Left forelimb (tissue), 1 donor: ENCODE measurements around the gene PAX5.
"Not testable (repeated sequence)": the region's sequence is repeated elsewhere in the genome, so short reads cannot be mapped to it uniquely, and the experiment has no call there.

Source experiments
- DNase-seq: peaks from one replicate; pipeline ENCODE4 v3.0.0-alpha.2; 2018; ENCODE audit warnings: low spot score

PAX5 gene

GRCh38 chr9:37033682-37034304, at the start of gene PAX5:
Gene PAX5, minus strand, starts transcription at chr9:37034268. Its CDS starts 237 bp downstream, at chr9:37034031.
- no peak for DNase-seq

- DNase-seq: no peak
These were observed 49.6 kb upstream of the PAX5 start for GRCh38 chr9:37083654-37084053.

- no peak for DNase-seq
These were observed 48.2 kb upstream of the PAX5 start for GRCh38 chr9:37082214-37082765.

- DNase-seq: not testable (repeated sequence)
These were observed 47.4 kb upstream of the PAX5 start for GRCh38 chr9:37081507-37081906.

- not testable (repeated sequence) for DNase-seq
These were observed 46.1 kb upstream of the PAX5 start for GRCh38 chr9:37080165-37080628.

GRCh38 chr9:37079370-37080164, 45.5 kb upstream of the PAX5 start:
- peak; percentile 91 for DNase-seq

- not testable (repeated sequence) for DNase-seq
These were observed 40.7 kb upstream of the PAX5 start for GRCh38 chr9:37074790-37075189.

- no peak for DNase-seq
These were observed 32.2 kb upstream of the PAX5 start for GRCh38 chr9:37066139-37066725.

- no peak for DNase-seq
These were observed 28.3 kb upstream of the PAX5 start for GRCh38 chr9:37062336-37062735.

- DNase-seq: no peak
These were observed 27.7 kb upstream of the PAX5 start for GRCh38 chr9:37061768-37062167.

GRCh38 chr9:37060833-37061232, 26.8 kb upstream of the PAX5 start:
- no peak for DNase-seq

- DNase-seq: no peak
These were observed 22.2 kb upstream of the PAX5 start for GRCh38 chr9:37056046-37056920.

- DNase-seq: not testable (repeated sequence)
These were observed 20.3 kb upstream of the PAX5 start for GRCh38 chr9:37054363-37054720.

GRCh38 chr9:37053684-37054362, 19.8 kb upstream of the PAX5 start:
- no peak for DNase-seq

- no peak for DNase-seq
These were observed 12.6 kb upstream of the PAX5 start for GRCh38 chr9:37046683-37047082.

- no peak for DNase-seq
These were observed 8.4 kb upstream of the PAX5 start for GRCh38 chr9:37042421-37042820.

- DNase-seq: no peak
These were observed 6.5 kb upstream of the PAX5 start for GRCh38 chr9:37040508-37041127.

- no peak for DNase-seq
These were observed 4.9 kb upstream of the PAX5 start for GRCh38 chr9:37038943-37039464.

- no peak for DNase-seq
These were observed 4.4 kb upstream of the PAX5 start for GRCh38 chr9:37038302-37038942.
